ENCODE data around the gene RBPMS2. TPM values are rescaled to one million over a fixed set of nuclear protein-coding genes. Genes with fewer than 3 reads are reported as not detected.

The RBPMS2 gene

DNA sequence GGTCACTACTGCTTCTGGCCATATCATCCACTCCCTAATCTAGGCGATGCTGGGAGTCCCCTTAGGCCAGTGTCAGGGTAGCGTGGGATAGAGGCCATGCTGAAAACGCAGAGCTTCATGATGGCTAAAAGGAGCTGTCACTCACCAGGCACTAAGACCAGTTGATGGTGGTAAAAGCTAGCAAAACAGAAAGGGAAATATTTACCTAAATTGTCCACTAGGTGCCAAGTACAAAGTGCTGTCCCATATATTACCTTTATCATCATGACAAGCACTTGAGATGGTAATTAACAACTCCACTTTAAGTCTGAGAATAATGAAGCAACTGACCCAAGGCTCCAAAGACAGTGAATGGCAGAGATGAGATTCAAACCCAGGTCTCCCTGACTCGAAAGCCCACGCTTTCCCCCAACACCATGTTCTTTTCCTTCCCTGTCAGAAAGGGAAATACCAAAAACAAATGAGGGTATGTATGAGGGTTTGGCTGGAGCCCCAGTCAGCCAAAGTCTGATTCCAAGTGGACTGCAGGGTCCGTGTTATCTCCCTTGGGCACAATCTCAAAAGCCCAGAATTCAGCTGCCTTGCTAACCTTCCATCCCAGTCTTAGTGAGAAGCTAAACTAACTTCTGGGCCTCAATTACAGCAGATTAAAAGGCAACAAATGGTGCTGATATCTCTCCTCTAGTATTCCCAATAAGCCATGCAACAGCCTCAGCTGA lies 84.7 kb downstream of the RBPMS2 start:
- H3K9me3 ChIP-seq (ENCODE audit: control insufficient read depth, low read length), result no peaks in the 10 kb centered on the region
- no peak overlapping the region for H2AFZ ChIP-seq (ENCODE audit: low read depth, low read length)
- H3K23ac ChIP-seq (ENCODE audit: low read length in 2 of 2), result no peak overlapping the region
- no peak overlapping the region for H2BK120ac ChIP-seq (ENCODE audit: low read depth, low read length)
- H3K14ac ChIP-seq (ENCODE audit: low read length in 2 of 2), result no peak overlapping the region
- DNase-seq, result no peak
- 96% methylated on average over 4 of the region's 6 CpGs for WGBS
- H2BK12ac ChIP-seq (ENCODE audit: low read length in 2 of 2), result no peak overlapping the region
- H2BK15ac ChIP-seq (ENCODE audit: low read depth, poor library complexity, severe bottlenecking), result no peak overlapping the region
- H3K4me2 ChIP-seq (ENCODE audit: low read length, poor library complexity, severe bottlenecking), result no peak overlapping the region
- H3K4me3 ChIP-seq (ENCODE audit: insufficient read depth in 1 of 2, low read depth in 1 of 2, low read length in 2 of 2), result no peak overlapping the region
- no peak overlapping the region for H3K18ac ChIP-seq (ENCODE audit: low read depth in 1 of 2, low read length in 2 of 2)
- no peak overlapping the region for H4K91ac ChIP-seq (ENCODE audit: low read length)
- H3K36me3 ChIP-seq (ENCODE audit: control insufficient read depth in 1 of 2, insufficient read depth in 2 of 2, low read depth in 1 of 2, low read length in 2 of 2), result peaks cover 66 to 70% of the 10 kb centered on the region in 2 experiments
- H2AK5ac ChIP-seq (ENCODE audit: low read length, severe bottlenecking), result no peak overlapping the region
- H3K4me1 ChIP-seq (ENCODE audit: control insufficient read depth, insufficient read depth, low read depth, low read length), result peaks cover 4% of the 10 kb centered on the region
- no peaks in the 10 kb centered on the region for H3K27me3 ChIP-seq (ENCODE audit: control insufficient read depth in 1 of 2, insufficient read depth in 1 of 2, low read length in 2 of 2)
- no peak overlapping the region for H3K4ac ChIP-seq (ENCODE audit: low read depth in 1 of 2, low read length in 2 of 2)
- peaks cover 30% of the 10 kb centered on the region for H3K79me1 ChIP-seq (replicated peaks; ENCODE audit: low read length, poor library complexity, severe bottlenecking)
- H2BK5ac ChIP-seq (ENCODE audit: low read depth, low read length, poor library complexity, severe bottlenecking), result no peak overlapping the region
- H3K27ac ChIP-seq (ENCODE audit: low read length, poor library complexity, severe bottlenecking), result no peak overlapping the region
- H4K8ac ChIP-seq (ENCODE audit: low read length), result no peak overlapping the region
- peak overlapping the region; percentile 18 for H3K9ac ChIP-seq (ENCODE audit: low read length)

- Histone ChIP-seq H3K27me3 (ENCODE audit: control insufficient read depth in 1 of 2, insufficient read depth in 1 of 2, low read length in 2 of 2) (no peaks in the 10 kb centered on the region), H3K18ac (ENCODE audit: low read depth in 1 of 2, low read length in 2 of 2) (no peak overlapping the region), H3K9me3 (ENCODE audit: control insufficient read depth, low read length) (no peaks in the 10 kb centered on the region), H2BK120ac (ENCODE audit: low read depth, low read length) (no peak overlapping the region), H2BK12ac (ENCODE audit: low read length in 2 of 2) (no peak overlapping the region), H3K14ac (ENCODE audit: low read length in 2 of 2) (no peak overlapping the region), H3K4me2 (ENCODE audit: low read length, poor library complexity, severe bottlenecking) (no peak overlapping the region), H3K4me1 (ENCODE audit: control insufficient read depth, insufficient read depth, low read depth, low read length) (peaks cover 4% of the 10 kb centered on the region), H3K4ac (ENCODE audit: low read depth in 1 of 2, low read length in 2 of 2) (no peak overlapping the region), H4K8ac (ENCODE audit: low read length) (no peak overlapping the region), H3K9ac (ENCODE audit: low read length) (peak overlapping the region; percentile 14), H3K27ac (ENCODE audit: low read length, poor library complexity, severe bottlenecking) (no peak overlapping the region), H2BK5ac (ENCODE audit: low read depth, low read length, poor library complexity, severe bottlenecking) (no peak overlapping the region), H3K4me3 (ENCODE audit: insufficient read depth in 1 of 2, low read depth in 1 of 2, low read length in 2 of 2) (no peak overlapping the region), H3K23ac (ENCODE audit: low read length in 2 of 2) (no peak overlapping the region), H2AK5ac (ENCODE audit: low read length, severe bottlenecking) (no peak overlapping the region), H2BK15ac (ENCODE audit: low read depth, poor library complexity, severe bottlenecking) (no peak overlapping the region), H2AFZ (ENCODE audit: low read depth, low read length) (no peak overlapping the region), H3K36me3 (ENCODE audit: control insufficient read depth in 1 of 2, insufficient read depth in 2 of 2, low read depth in 1 of 2, low read length in 2 of 2) (peaks cover 66 to 77% of the 10 kb centered on the region in 2 experiments), H4K91ac (ENCODE audit: low read length) (no peak overlapping the region), H3K79me1 (replicated peaks; ENCODE audit: low read length, poor library complexity, severe bottlenecking) (peaks cover 32% of the 10 kb centered on the region)
- no peak for DNase-seq
- 60% methylated on average over 3 of the region's 3 CpGs for WGBS
Measured at GRCh38 chr15:64690008-64690407, 85.4 kb downstream of the RBPMS2 start.

Small RNA genes lying within 50 kb of the gene (small RNA-seq; reads per million reads assigned to genes)
- not detected for gene AC100830.2 (ENCODE audit: low read depth)
- gene MIR1272 (ENCODE audit: low read depth), result 3.5 reads per million, percentile 27 among the genes with 10 or more reads in this experiment

All from mesenchymal stem cell (in vitro differentiated cells and primary cell).